Parathyroid adenoma (tissue), 2 donors: ENCODE results near the gene SLC25A53.
"Not testable (repeated sequence)": the region's sequence is repeated elsewhere in the genome, so short reads cannot be mapped to it uniquely, and the experiment has no call there.

Source experiments
- H2AFZ ChIP-seq: fragments of 300-600 bp; sonication (generic); one replicate; pipeline ENCODE4 v1.7.0; 2017; ENCODE audit warnings: antibody characterized with exemption, mild to moderate bottlenecking
- H3K27ac ChIP-seq: fragments of 300-600 bp; sonication (generic); one replicate; pipeline ENCODE4 v1.7.0; 2017
- H3K27me3 ChIP-seq: fragments of 300-600 bp; sonication (generic); one replicate; pipeline ENCODE4 v1.7.0; 2017; ENCODE audit warnings: low read length; ENCODE audit not compliant: control insufficient read depth, insufficient read depth
- H3K36me3 ChIP-seq: fragments of 300-600 bp; sonication (generic); one replicate; pipeline ENCODE4 v1.7.0; 2017; ENCODE audit warnings: low read length; ENCODE audit not compliant: control insufficient read depth, insufficient read depth
- H3K4me1 ChIP-seq: fragments of 300-600 bp; sonication (generic); one replicate; pipeline ENCODE4 v1.7.0; 2017; ENCODE audit warnings: control low read depth
- H3K4me2 ChIP-seq: fragments of 300-600 bp; sonication (generic); one replicate; pipeline ENCODE4 v1.7.0; 2017; ENCODE audit warnings: low read length
- H3K4me3 ChIP-seq: fragments of 300-600 bp; sonication (generic); one replicate; pipeline ENCODE4 v1.7.0; 2017; ENCODE audit warnings: low read depth, low read length
- H3K79me2 ChIP-seq: fragments of 300-600 bp; sonication (generic); one replicate; pipeline ENCODE4 v1.7.0; 2017; ENCODE audit warnings: control low read depth
- H3K9ac ChIP-seq: fragments of 300-600 bp; sonication (generic); one replicate; pipeline ENCODE4 v1.7.0; 2017; ENCODE audit warnings: mild to moderate bottlenecking
- H3K9me3 ChIP-seq: fragments of 300-600 bp; sonication (generic); one replicate; pipeline ENCODE4 v1.7.0; 2017; ENCODE audit warnings: low read length; ENCODE audit not compliant: control insufficient read depth
- TF ChIP-seq, protein P1 (sequence below): fragments of 300-600 bp; sonication (generic); IDR thresholded peaks from one replicate; pipeline ENCODE4 v1.7.0; 2017; ENCODE audit warnings: antibody characterized with exemption, mild to moderate bottlenecking
- donor health status: primary hyperparathyroidism.

The SLC25A53 gene

DNA sequence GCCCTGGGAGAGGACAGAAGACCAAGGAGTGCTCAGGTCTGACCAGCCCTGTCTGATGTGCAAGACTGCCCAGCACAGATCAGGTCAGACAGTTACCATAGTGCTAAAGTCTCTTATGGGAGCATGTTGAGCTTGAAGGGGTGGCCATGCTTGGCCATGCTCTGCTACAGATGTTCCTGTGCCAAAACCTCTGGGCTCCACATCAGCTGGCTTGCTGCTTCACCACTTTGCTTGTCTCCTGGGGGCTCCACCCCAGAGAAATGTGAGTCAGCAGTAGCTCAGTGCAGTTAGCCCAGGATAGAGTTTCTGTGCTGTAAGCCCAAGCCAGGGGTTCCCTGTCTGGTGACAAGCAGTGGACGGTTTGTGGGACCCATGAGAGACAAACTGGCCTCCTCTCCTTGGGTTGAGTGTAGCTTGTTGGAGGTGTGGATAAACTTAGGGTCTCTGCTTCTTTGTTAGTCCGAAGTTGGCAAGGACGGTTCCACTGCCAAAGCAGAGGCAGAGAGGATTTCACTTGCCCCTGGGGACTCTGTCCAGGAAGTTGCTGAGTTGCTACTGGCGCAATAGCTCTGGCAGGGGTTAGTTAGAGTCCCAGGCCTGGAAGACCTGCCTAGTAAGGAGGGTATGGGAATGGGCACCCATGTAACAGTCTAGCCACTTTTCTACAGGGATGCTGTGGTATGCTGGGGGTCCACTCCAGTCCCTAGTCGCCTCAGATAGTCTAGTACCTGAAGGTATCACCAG lies 72.1 kb downstream of the SLC25A53 start:
- H2AFZ ChIP-seq, result no peak overlapping the region
- no peak overlapping the region for H3K9ac ChIP-seq
- H3K36me3 ChIP-seq, result no peaks in the 10 kb centered on the region
- H3K9me3 ChIP-seq, result no peaks in the 10 kb centered on the region
- H3K4me2 ChIP-seq, result no peak overlapping the region
- H3K4me3 ChIP-seq, result no peak overlapping the region
- H3K27me3 ChIP-seq, result no peaks in the 10 kb centered on the region
- H3K79me2 ChIP-seq, result no peaks in the 10 kb centered on the region
- TF ChIP-seq, protein P1, sequence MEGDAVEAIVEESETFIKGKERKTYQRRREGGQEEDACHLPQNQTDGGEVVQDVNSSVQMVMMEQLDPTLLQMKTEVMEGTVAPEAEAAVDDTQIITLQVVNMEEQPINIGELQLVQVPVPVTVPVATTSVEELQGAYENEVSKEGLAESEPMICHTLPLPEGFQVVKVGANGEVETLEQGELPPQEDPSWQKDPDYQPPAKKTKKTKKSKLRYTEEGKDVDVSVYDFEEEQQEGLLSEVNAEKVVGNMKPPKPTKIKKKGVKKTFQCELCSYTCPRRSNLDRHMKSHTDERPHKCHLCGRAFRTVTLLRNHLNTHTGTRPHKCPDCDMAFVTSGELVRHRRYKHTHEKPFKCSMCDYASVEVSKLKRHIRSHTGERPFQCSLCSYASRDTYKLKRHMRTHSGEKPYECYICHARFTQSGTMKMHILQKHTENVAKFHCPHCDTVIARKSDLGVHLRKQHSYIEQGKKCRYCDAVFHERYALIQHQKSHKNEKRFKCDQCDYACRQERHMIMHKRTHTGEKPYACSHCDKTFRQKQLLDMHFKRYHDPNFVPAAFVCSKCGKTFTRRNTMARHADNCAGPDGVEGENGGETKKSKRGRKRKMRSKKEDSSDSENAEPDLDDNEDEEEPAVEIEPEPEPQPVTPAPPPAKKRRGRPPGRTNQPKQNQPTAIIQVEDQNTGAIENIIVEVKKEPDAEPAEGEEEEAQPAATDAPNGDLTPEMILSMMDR, result no peak
- H3K27ac ChIP-seq, result no peak overlapping the region
- no peaks in the 10 kb centered on the region for H3K4me1 ChIP-seq

DNA sequence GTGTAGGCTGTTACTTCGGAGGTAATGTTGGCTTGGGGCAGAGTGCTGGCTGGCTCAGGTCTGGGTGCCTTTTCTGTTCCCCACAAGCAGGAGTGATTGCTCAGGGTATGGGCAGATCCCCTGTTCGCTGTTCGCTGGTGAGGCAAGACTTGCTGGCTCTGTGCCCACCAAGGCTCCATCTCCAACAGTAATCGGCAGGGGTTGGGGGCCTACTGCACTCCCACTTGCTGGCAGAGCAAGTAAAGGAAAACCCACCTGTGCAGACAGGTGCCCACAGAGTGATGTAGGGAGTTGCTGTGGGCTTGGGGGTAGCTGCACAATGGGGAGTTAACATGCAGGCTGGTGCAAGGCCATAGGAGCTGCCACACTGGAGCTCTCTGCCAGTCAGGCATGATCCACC lies 72.7 kb downstream of the SLC25A53 start:
- Histone ChIP-seq H3K79me2 (no peaks in the 10 kb centered on the region), H3K27ac (no peak overlapping the region), H3K9me3 (no peaks in the 10 kb centered on the region), H3K9ac (no peak overlapping the region), H2AFZ (no peak overlapping the region), H3K4me1 (no peaks in the 10 kb centered on the region), H3K36me3 (no peaks in the 10 kb centered on the region), H3K4me2 (no peak overlapping the region), H3K27me3 (no peaks in the 10 kb centered on the region), H3K4me3 (no peak overlapping the region)
- TF ChIP-seq, protein P1, result no peak

DNA sequence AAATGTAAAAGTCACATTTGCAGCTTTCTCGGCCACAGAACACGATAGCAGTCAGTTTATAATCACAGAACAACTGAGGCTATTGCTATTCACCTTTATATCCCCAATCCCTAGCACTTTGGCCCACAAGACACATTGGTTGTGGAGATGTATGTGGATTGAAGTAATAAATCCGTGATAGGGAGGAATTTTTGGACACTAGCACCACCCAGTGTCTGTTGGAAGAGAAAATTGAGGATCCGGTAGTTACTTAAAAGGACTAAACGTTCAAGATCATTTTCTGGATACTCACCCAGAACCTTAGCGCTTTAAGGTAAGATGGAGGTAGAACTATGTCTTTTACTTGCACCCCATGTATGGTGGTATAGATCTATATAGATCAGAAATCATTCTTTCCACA lies 79.0 kb downstream of the SLC25A53 start:
- H3K36me3 ChIP-seq, H3K9ac ChIP-seq, H3K27me3 ChIP-seq, H3K27ac ChIP-seq, H3K4me1 ChIP-seq, H3K9me3 ChIP-seq, H3K79me2 ChIP-seq, H3K4me3 ChIP-seq, H2AFZ ChIP-seq, H3K4me2 ChIP-seq: not testable (repeated sequence)

DNA sequence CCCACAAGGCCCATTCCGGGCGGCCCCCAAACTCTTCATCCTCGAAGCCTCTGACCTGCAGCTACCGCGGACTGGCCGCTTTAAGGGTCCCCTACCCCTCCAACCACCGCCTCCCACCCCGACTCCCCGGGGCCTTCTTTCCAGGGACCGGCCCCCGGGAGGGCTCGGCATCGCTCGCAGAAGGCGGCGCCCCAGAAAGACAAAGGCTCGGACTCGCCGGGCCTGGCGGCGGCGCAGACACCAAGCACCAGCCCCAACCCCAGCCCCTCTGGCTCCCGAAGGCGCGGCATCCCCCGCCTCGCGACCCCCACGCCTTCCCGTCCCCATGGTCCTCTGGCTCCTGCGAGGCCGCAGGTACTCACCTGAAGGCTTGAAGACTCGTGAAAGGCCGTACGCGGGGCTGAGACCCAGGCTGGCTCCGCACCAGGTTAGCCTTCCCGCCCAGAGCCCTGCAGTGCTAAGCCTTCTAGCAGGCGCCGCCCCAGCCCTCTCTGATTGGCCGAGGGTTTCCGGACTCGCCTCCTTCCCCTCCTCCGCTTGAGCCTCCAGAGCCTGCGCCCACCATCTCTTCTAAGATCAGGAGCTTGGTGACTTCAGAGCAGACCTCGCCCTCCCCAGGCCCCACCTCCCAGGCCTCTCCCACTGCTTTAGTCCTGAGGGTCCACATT lies 80.9 kb downstream of the SLC25A53 start, which contains the start of gene TMSB15C:
Gene TMSB15C, minus strand, starts transcription at position 459 of the 668 bp plus-strand sequence.
- not testable (repeated sequence) for H3K4me1 ChIP-seq

DNA sequence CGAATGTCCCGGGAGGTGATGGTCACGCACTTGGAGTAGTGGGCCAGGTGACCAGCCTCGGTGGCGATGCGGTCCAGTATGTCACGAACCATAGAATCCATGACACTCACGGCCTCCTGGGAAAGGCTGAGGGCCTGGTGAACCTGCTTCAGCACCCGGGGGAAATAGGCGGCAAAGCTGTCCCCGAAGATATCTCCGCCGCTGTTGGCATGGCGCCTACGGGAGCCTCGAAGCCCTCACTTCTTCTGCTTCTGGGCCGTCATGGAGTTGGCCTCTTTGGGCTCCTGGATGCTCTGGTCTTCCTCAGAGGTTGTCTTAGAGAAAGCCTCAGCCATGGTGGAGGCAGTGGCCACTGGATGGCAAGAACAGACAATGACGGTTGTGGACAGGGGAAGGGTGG lies 94.2 kb downstream of the SLC25A53 start:
- H3K27me3 ChIP-seq, H3K9me3 ChIP-seq, H3K79me2 ChIP-seq, H3K9ac ChIP-seq, H3K4me1 ChIP-seq, H3K4me3 ChIP-seq, H3K4me2 ChIP-seq, H2AFZ ChIP-seq, H3K27ac ChIP-seq, H3K36me3 ChIP-seq: not testable (repeated sequence)

More for the DNA sequence above, 80.9 kb downstream of the SLC25A53 start, which contains the start of gene TMSB15C:
- H3K36me3 ChIP-seq, H3K79me2 ChIP-seq, H3K27ac ChIP-seq, H3K4me2 ChIP-seq, H3K4me3 ChIP-seq, H2AFZ ChIP-seq, H3K9ac ChIP-seq, H3K9me3 ChIP-seq, H3K27me3 ChIP-seq: not testable (repeated sequence)

DNA sequence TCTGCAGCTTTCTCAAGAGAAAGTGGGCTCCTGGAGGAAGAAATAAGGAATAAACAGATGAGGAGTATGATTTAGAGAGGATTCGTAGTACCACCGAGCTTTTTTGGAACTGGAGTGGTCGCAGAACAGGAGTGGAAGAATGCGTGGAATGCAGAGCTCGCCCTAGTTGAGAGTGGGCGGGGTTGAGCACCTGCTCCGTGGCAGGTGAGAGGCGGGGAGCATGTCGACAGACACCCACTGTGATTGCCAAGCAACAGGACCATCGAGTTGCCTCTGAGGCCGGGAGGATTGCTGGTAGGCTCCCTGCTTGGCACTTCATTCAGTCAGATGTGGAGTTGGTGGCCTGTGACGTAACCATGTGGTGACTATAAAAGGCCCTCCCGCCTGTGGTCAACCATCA lies 101.9 kb downstream of the SLC25A53 start:
- H3K36me3 ChIP-seq, H3K9me3 ChIP-seq, H3K4me2 ChIP-seq, H3K27ac ChIP-seq, H3K4me3 ChIP-seq, H3K4me1 ChIP-seq, H3K79me2 ChIP-seq, H3K27me3 ChIP-seq, H3K9ac ChIP-seq, H2AFZ ChIP-seq: not testable (repeated sequence)
